K562 (cell line): ENCODE data around the gene RNF187. TPM values are rescaled to one million over a fixed set of nuclear protein-coding genes. Genes with fewer than 3 reads are reported as not detected.

Experiments
- ATAC-seq: fragments of 200-7000 bp; cut with Tn5 transposase; 3 replicates; pipeline ENCODE4 v1.9.1; 2020; ENCODE audit warnings: moderate library complexity
- BruUV-seq: library from RNA; stranded (reverse); fragments of 400-500 nt; replicated peaks from 2 replicates; lab custom pipeline; 2021; lab: Mats Ljungman, UMichigan
- CTCF ChIA-PET: fragments of 300-600 bp; formaldehyde crosslinking; extraction: SDS; loops from one replicate; lab custom pipeline; 2021; ENCODE audit warnings: low intra/inter-chr PET ratio; lab: Yijun Ruan, JAX
- POLR2A ChIA-PET: fragments of 300-600, 350-650 bp; sonication (Branson Sonifier 250); formaldehyde crosslinking; extraction: SDS; loops from one replicate; lab custom pipeline; 2021; ENCODE audit warnings: antibody characterized with exemption, inconsistent platforms; lab: Yijun Ruan, JAX
- DNase-seq, 4 experiments: peaks; one replicate each; pipeline versions ENCODE4 v3.0.0 to v3.0.0-alpha.2; 2011 to 2018; ENCODE audit warnings: low spot score in 3 of 4, mixed read lengths in 3 of 4; ENCODE audit errors: extremely low read depth in 1 of 4
- FAIRE-seq: peaks from 2 replicates; lab custom pipeline; 2011; peaks lifted over from hg19 to GRCh38; lab: Jason Lieb, UNC
- H2AFZ ChIP-seq: 2 replicates; pipeline ENCODE4 v1.6.0; 2011; ENCODE audit warnings: low read depth, low read length, control low read depth, inconsistent platforms
- H3K27ac ChIP-seq: fragments of 200-600 bp; 3 replicates; pipeline ENCODE4 v1.8.0; 2011; ENCODE audit warnings: low read depth, mild to moderate bottlenecking, control low read depth, inconsistent platforms, low read length, moderate library complexity, mixed read lengths; ENCODE audit errors: extremely low read depth
- H3K27me3 ChIP-seq, 2 experiments: fragments of 300-600 bp in 1 of 2; 2 replicates in 1 of 2; 3 replicates in 1 of 2; pipeline versions ENCODE4 v1.6.0 to v1.8.0; 2011; ENCODE audit warnings: inconsistent platforms in 2 of 2, low read length in 2 of 2, mild to moderate bottlenecking in 1 of 2, mixed read lengths in 1 of 2, moderate library complexity in 1 of 2; ENCODE audit not compliant: control insufficient read depth in 2 of 2, insufficient read depth in 2 of 2
- H3K36me3 ChIP-seq: fragments of 300-600 bp; 3 replicates; pipeline ENCODE4 v1.8.0; 2011; ENCODE audit warnings: mild to moderate bottlenecking, low read length, inconsistent platforms; ENCODE audit not compliant: control insufficient read depth, insufficient read depth
- H3K4me1 ChIP-seq, 2 experiments: fragments of 200-600 bp in 1 of 2; replicated peaks in 1 of 2; 2 replicates in 1 of 2; 3 replicates in 1 of 2; pipeline versions ENCODE4 v1.5.1 to v1.8.0; 2011; ENCODE audit warnings: inconsistent platforms in 2 of 2, low read length in 2 of 2, mild to moderate bottlenecking in 1 of 2, mixed read lengths in 1 of 2, moderate library complexity in 1 of 2; ENCODE audit not compliant: control insufficient read depth in 2 of 2, insufficient read depth in 2 of 2
- H3K4me2 ChIP-seq: 2 replicates; pipeline ENCODE4 v1.6.1; 2011; ENCODE audit warnings: low read length, control low read depth, inconsistent platforms, mixed read lengths; ENCODE audit not compliant: insufficient read depth
- H3K4me3 ChIP-seq: fragments of 200-600 bp; sonication (generic), shearing (Covaris generic); 2 replicates; pipeline ENCODE4 v1.5.1; 2016; ENCODE audit warnings: control low read depth, inconsistent platforms
- H3K79me2 ChIP-seq: fragments of 200-600 bp; 3 replicates; pipeline ENCODE4 v1.8.0; 2011; ENCODE audit warnings: low read length, inconsistent platforms; ENCODE audit not compliant: control insufficient read depth, insufficient read depth
- H3K9ac ChIP-seq, 2 experiments: 2 replicates each; pipeline versions ENCODE4 v1.6.0 to v1.6.1; 2011; ENCODE audit warnings: low read depth in 2 of 2, low read length in 2 of 2, control low read depth in 1 of 2, inconsistent platforms in 1 of 2, mild to moderate bottlenecking in 1 of 2, mixed read lengths in 1 of 2; ENCODE audit not compliant: insufficient read depth in 1 of 2
- H3K9me1 ChIP-seq: one replicate; pipeline ENCODE4 v1.6.0; 2011; ENCODE audit warnings: inconsistent platforms, mild to moderate bottlenecking, low read length, moderate library complexity; ENCODE audit not compliant: control insufficient read depth, insufficient read depth
- H3K9me3 ChIP-seq: replicated peaks from 2 replicates; pipeline ENCODE4 v1.5.1; 2011; ENCODE audit warnings: low read depth, low read length, inconsistent platforms; ENCODE audit not compliant: control insufficient read depth, insufficient read depth
- H4K20me1 ChIP-seq: replicated peaks from 2 replicates; pipeline ENCODE4 v1.6.1; 2011; ENCODE audit warnings: low read length, inconsistent platforms, mixed read lengths; ENCODE audit not compliant: control insufficient read depth, insufficient read depth
- ARID2 ChIP-seq: fragments of 450-650 bp; IDR thresholded peaks from 2 replicates; pipeline ENCODE4 v1.6.1; 2017; ENCODE audit warnings: antibody characterized with exemption, mild to moderate bottlenecking
- CEBPB ChIP-seq: fragments of 450-650 bp; IDR thresholded peaks from 2 replicates; pipeline ENCODE4 v1.6.1; 2016; ENCODE audit warnings: missing genetic modification characterization, missing compliant biosample characterization
- FOXK1 ChIP-seq: sonication (generic); formaldehyde crosslinking; IDR thresholded peaks from 2 replicates; pipeline ENCODE4 v1.8.0; 2022; ENCODE audit warnings: missing genetic modification reagents, mild to moderate bottlenecking, borderline replicate concordance
- FOXP1 ChIP-seq: sonication (generic); formaldehyde crosslinking; IDR thresholded peaks from 2 replicates; pipeline ENCODE4 v1.8.0; 2022; ENCODE audit warnings: mild to moderate bottlenecking, missing genetic modification reagents
- HDAC2 ChIP-seq: fragments of 450-650 bp; IDR thresholded peaks from 2 replicates; pipeline ENCODE4 v1.6.1; 2016; ENCODE audit warnings: mild to moderate bottlenecking
- KDM4B ChIP-seq, 2 experiments: fragments of 450-650 bp in 1 of 2; sonication (generic) in 1 of 2; IDR thresholded peaks; 2 replicates each; pipeline ENCODE4 v1.6.1; 2016 to 2017; ENCODE audit warnings: borderline replicate concordance in 2 of 2, antibody characterized with exemption in 1 of 2, low read depth in 1 of 2, mild to moderate bottlenecking in 1 of 2
- MCM5 ChIP-seq: fragments of 450-650 bp; IDR thresholded peaks from 2 replicates; pipeline ENCODE4 v1.6.1; 2016; ENCODE audit warnings: low read depth
- MED1 ChIP-seq: sonication (generic); formaldehyde crosslinking; IDR thresholded peaks from 2 replicates; pipeline ENCODE4 v1.8.1; 2023; ENCODE audit warnings: missing genetic modification reagents, borderline replicate concordance
- MTA1 ChIP-seq: fragments of 450-650 bp; IDR thresholded peaks from 2 replicates; pipeline ENCODE4 v1.6.1; 2017; ENCODE audit warnings: borderline replicate concordance
- NONO ChIP-seq, 2 experiments: fragments of 200-400 bp in 1 of 2; fragments of 450-650 bp in 1 of 2; formaldehyde crosslinking in 1 of 2; IDR thresholded peaks; 2 replicates each; pipeline ENCODE4 v1.6.1; 2017; ENCODE audit warnings: low read depth in 2 of 2, mild to moderate bottlenecking in 2 of 2, moderate library complexity in 2 of 2, low read length in 1 of 2
- POLR2A ChIP-seq: fragments of 450-650 bp; conservative IDR thresholded peaks from 2 replicates; pipeline ENCODE4 v1.6.1; 2016
- SP2 ChIP-seq: IDR thresholded peaks from 2 replicates; pipeline ENCODE4 v1.6.1; 2011; ENCODE audit warnings: mild to moderate bottlenecking, low read depth, low read length, moderate library complexity; ENCODE audit not compliant: poor library complexity, severe bottlenecking; ENCODE audit errors: extremely low read depth
- SRSF1 ChIP-seq: fragments of 200-400 bp; formaldehyde crosslinking; IDR thresholded peaks from 2 replicates; pipeline ENCODE4 v1.6.1; 2017; ENCODE audit warnings: mild to moderate bottlenecking, low read depth, low read length, moderate library complexity
- TEAD1 ChIP-seq, 2 experiments: fragments of 450-650 bp in 1 of 2; sonication (generic) in 1 of 2; formaldehyde crosslinking; IDR thresholded peaks; 2 replicates each; pipeline versions ENCODE4 v1.4.0 to v1.8.0; 2020 to 2022; ENCODE audit warnings: mild to moderate bottlenecking in 2 of 2, missing genetic modification reagents in 1 of 2
- ZNF224 ChIP-seq: sonication (generic); formaldehyde crosslinking; IDR thresholded peaks from 2 replicates; pipeline ENCODE4 v1.8.0; 2022; ENCODE audit warnings: mild to moderate bottlenecking, missing genetic modification reagents
- ZNF324 ChIP-seq: fragments of 250-450 bp; sonication (Bioruptor Pico); IDR thresholded peaks from 2 replicates; pipeline ENCODE4 v1.4.0; 2020; ENCODE audit warnings: mild to moderate bottlenecking
- WGBS: fragments of 100-300 bp; shearing (Covaris generic); methylation state at CpG from one replicate; pipeline ENCODE4 v1.1.6; 2016; ENCODE audit warnings: low coverage, mixed read lengths; ENCODE audit not compliant: insufficient coverage; ENCODE audit errors: missing lambda C conversion rate; 5-methylcytosine and 5-hydroxymethylcytosine counted together
- in situ Hi-C: fragments of 300-500 bp; cut with MboI; formaldehyde crosslinking; loops from 4 replicates; pipeline ENCODE4 v1.15.0; 2018; ENCODE audit warnings: inconsistent platforms, mixed read lengths
- intact Hi-C: fragments of 100-400 bp; cut with micrococcal nuclease; formaldehyde crosslinking; loops from 2 replicates; pipeline ENCODE4 v1.14.2; 2022
- polyA plus RNA-seq, 8 experiments: library from polyadenylated mRNA; depleted of rRNA in 4 of 8; stranded (reverse) in 5 of 8; unstranded in 3 of 8; fragments of >200 nt; fragmentation: Nextera tagmentation in 2 of 8; fragmentation: Illumina TruSeq in 1 of 8; extraction: Ambion mirVana in 2 of 8; extraction: Trizol in 1 of 8; gene quantifications; 2 replicates each; pipeline versions ENCODE4 v1.2.1 to v1.2.3, GENCODE V29; 2011 to 2014; ENCODE audit warnings: inconsistent platforms in 1 of 8, missing spikeins in 1 of 8
- total RNA-seq, 7 experiments: library from RNA; depleted of rRNA in 6 of 7; stranded (reverse); fragments of >200 nt in 6 of 7; fragmentation: Illumina TruSeq in 2 of 7; extraction: Trizol in 2 of 7; gene quantifications; 2 replicates each; pipeline versions ENCODE4 v1.2.1 to v1.2.3, GENCODE V29; 2011 to 2021; ENCODE audit warnings: low replicate concordance in 1 of 7
- TF ChIP-seq, protein P1 (sequence below): fragments of 450-650 bp; formaldehyde crosslinking; IDR thresholded peaks from 2 replicates; pipeline ENCODE4 v1.4.0; 2022; ENCODE audit warnings: mild to moderate bottlenecking, moderate library complexity
- TF ChIP-seq, protein P2 (sequence below): fragments of 250-450 bp; sonication (Bioruptor Pico); IDR thresholded peaks from 2 replicates; pipeline ENCODE4 v1.4.0; 2020; ENCODE audit warnings: mild to moderate bottlenecking, moderate library complexity, borderline replicate concordance

Gene RNF187
- total and polyA plus RNA-seq, 9 of the 15 experiments (the other 6 are each of a cell fraction or from before 2014, with no cell fraction given) = 2.3 to 119 (median 41.9) TPM

DNA sequence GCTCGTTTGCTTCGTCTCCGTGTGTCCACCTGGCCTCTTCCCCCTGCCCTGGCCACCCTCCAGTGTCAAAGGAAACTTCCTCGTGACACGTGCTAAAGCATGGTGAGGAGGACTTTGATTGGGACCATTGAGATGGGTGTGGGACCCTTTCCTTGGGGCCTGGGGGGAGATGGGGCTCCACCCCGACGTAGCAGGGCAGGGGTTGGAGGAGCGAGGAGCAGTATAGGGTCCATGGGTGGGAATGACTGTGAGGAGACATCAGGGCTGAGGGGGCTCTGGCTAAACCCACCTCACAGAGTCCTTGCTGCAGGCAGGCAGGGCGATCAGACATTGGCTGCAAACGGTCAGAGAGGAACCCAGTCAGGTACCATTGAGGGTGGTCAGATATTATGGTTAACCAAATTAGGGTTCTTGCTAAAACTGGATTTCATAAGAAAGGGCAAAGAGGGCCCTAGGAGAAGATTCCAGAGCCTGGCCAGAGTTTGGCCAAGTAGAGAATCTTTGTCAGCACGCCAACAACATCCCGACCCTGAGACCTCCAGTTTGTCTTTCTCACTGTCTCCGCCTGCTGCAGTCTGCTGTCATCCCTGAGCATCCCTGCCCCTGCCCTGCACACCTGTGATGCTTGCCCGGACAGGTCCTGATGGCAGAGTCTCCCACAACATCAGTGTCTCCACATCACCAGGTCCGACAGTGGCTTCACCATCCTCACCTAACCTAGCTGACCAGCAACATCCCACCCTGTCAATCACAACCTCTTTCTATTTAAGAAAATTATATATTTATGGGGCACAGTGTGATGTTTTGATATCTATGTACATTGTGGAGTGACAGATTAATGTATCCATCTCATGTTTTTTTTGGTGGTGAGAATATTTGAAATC, 8.0 kb downstream of the RNF187 start:
- Histone ChIP-seq H3K9ac (no peak overlapping the region), H3K9me1 (no peaks in the 10 kb centered on the region), H3K79me2 (0 out of 3 replicates have a peak, but pooled peaks cover 2% of the 10 kb centered on the region), H3K4me1 (peaks cover 8 to 15% of the 10 kb centered on the region in 2 experiments; a peak in 4 of 5 replicates), H3K36me3 (peaks cover 42% of the 10 kb centered on the region; the same call in 2 of the 3 replicates), H3K27me3 (no peaks in the 10 kb centered on the region), H2AFZ (no peak overlapping the region), H4K20me1 (no peaks in the 10 kb centered on the region), H3K4me3 (no peak overlapping the region), H3K27ac (no peak overlapping the region), H3K4me2 (no peak overlapping the region), H3K9me3 (no peaks in the 10 kb centered on the region)
- intact Hi-C loops = no loop called here
- DNase-seq (no peak), ATAC-seq (peak; percentile 20), FAIRE-seq (no peak)
- WGBS = 86% methylated on average over 15 of the region's 15 CpGs
- ChIA-PET POLR2A (interaction anchor here (0.9 to 1.3 kb wide), 2 partner anchors 9 to 13 kb away, joined by 4 to 5 read pairs; no protein-coding TSS in a partner anchor), CTCF (no interaction called here)
- BruUV-seq = no TSS peak
- in situ Hi-C loops = no loop called here
- TF ChIP-seq SP2 (no peak), HDAC2 (no peak), ARID2 (no peak), FOXK1 (CRISPR knock-in tag) (no peak), TEAD1 (CRISPR knock-in tag; IDR thresholded peaks at IDR 0.05) (0 out of 4 replicates have a peak, but pooled peaks of 1 of the 2 experiments have one; percentile 21), ZNF224 (CRISPR knock-in tag) (no peak), POLR2A (peak; percentile 34; the same call in 1 of the 2 replicates), CEBPB (tag) (no peak), ZNF324 (peak; percentile 6; the same call in 1 of the 2 replicates), MED1 (CRISPR knock-in tag) (no peak), MCM5 (no peak), FOXP1 (CRISPR knock-in tag) (no peak), KDM4B (IDR thresholded peaks at IDR 0.05; ENCODE audit: borderline replicate concordance in 2 of 2, low read depth in 1 of 2) (no peak), SRSF1 (no peak), NONO (IDR thresholded peaks at IDR 0.05; ENCODE audit: low read depth in 2 of 2, low read length in 1 of 2) (no peak), MTA1 (no peak)
- TF ChIP-seq, protein P1, sequence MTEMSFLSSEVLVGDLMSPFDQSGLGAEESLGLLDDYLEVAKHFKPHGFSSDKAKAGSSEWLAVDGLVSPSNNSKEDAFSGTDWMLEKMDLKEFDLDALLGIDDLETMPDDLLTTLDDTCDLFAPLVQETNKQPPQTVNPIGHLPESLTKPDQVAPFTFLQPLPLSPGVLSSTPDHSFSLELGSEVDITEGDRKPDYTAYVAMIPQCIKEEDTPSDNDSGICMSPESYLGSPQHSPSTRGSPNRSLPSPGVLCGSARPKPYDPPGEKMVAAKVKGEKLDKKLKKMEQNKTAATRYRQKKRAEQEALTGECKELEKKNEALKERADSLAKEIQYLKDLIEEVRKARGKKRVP (CRISPR knock-in tag) = no peak
- TF ChIP-seq, protein P2, sequence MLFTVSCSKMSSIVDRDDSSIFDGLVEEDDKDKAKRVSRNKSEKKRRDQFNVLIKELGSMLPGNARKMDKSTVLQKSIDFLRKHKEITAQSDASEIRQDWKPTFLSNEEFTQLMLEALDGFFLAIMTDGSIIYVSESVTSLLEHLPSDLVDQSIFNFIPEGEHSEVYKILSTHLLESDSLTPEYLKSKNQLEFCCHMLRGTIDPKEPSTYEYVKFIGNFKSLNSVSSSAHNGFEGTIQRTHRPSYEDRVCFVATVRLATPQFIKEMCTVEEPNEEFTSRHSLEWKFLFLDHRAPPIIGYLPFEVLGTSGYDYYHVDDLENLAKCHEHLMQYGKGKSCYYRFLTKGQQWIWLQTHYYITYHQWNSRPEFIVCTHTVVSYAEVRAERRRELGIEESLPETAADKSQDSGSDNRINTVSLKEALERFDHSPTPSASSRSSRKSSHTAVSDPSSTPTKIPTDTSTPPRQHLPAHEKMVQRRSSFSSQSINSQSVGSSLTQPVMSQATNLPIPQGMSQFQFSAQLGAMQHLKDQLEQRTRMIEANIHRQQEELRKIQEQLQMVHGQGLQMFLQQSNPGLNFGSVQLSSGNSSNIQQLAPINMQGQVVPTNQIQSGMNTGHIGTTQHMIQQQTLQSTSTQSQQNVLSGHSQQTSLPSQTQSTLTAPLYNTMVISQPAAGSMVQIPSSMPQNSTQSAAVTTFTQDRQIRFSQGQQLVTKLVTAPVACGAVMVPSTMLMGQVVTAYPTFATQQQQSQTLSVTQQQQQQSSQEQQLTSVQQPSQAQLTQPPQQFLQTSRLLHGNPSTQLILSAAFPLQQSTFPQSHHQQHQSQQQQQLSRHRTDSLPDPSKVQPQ = no peak
